HepG2 (cell line): ENCODE results near the gene GPR162. TPM values are rescaled to one million over a fixed set of nuclear protein-coding genes. Genes with fewer than 3 reads are reported as not detected.

Experiments used
- ARHGAP35 ChIP-seq: sonication (generic); formaldehyde crosslinking; IDR thresholded peaks from 2 replicates; pipeline ENCODE4 v1.9.0; 2022; ENCODE audit warnings: mild to moderate bottlenecking, inconsistent platforms, moderate library complexity, missing genetic modification reagents, borderline replicate concordance
- BCLAF1 ChIP-seq: fragments of 450-650 bp; IDR thresholded peaks from 2 replicates; pipeline ENCODE4 v1.6.1; 2017; ENCODE audit warnings: mild to moderate bottlenecking
- CENPT ChIP-seq: sonication (generic); formaldehyde crosslinking; IDR thresholded peaks from 2 replicates; pipeline ENCODE4 v1.8.0; 2022; ENCODE audit warnings: low read depth, mild to moderate bottlenecking, moderate library complexity, missing genetic modification reagents
- ETV6 ChIP-seq: sonication (generic); formaldehyde crosslinking; conservative IDR thresholded peaks from 2 replicates; pipeline ENCODE4 v1.4.0; 2020; ENCODE audit warnings: missing genetic modification reagents
- FOXK2 ChIP-seq: fragments of 450-650 bp; IDR thresholded peaks from 2 replicates; pipeline ENCODE4 v1.6.1; 2016
- IRF1 ChIP-seq: sonication (generic); formaldehyde crosslinking; IDR thresholded peaks from 2 replicates; pipeline ENCODE4 v1.4.0; 2020; ENCODE audit warnings: low read depth, mild to moderate bottlenecking, missing genetic modification reagents
- KDM4B ChIP-seq: sonication (generic); formaldehyde crosslinking; IDR thresholded peaks from 2 replicates; pipeline ENCODE4 v1.4.0; 2020; ENCODE audit warnings: missing genetic modification reagents
- KLF16 ChIP-seq, 2 experiments: sonication (generic) in 1 of 2; formaldehyde crosslinking in 1 of 2; IDR thresholded peaks; 2 replicates each; pipeline versions ENCODE4 v1.6.1 to v1.8.0; 2016 to 2023; ENCODE audit warnings: missing genetic modification reagents in 2 of 2, missing compliant biosample characterization in 1 of 2
- MAFF ChIP-seq: IDR thresholded peaks from 2 replicates; pipeline ENCODE4 v1.6.1; 2011; ENCODE audit warnings: low read depth, low read length, improper control_type of control experiment
- MAFG ChIP-seq: sonication (generic); formaldehyde crosslinking; IDR thresholded peaks from 2 replicates; pipeline ENCODE4 v1.5.1; 2020; ENCODE audit warnings: mild to moderate bottlenecking, missing genetic modification reagents
- MIXL1 ChIP-seq: IDR thresholded peaks from 2 replicates; pipeline ENCODE4 v1.6.1; 2016
- PAXIP1 ChIP-seq: sonication (generic); formaldehyde crosslinking; conservative IDR thresholded peaks from 2 replicates; pipeline ENCODE4 v1.4.0; 2020; ENCODE audit warnings: mild to moderate bottlenecking, missing genetic modification reagents, moderate library complexity
- THAP11 ChIP-seq: IDR thresholded peaks from 2 replicates; pipeline ENCODE4 v1.6.1; 2016; ENCODE audit warnings: missing biosample characterization, missing genetic modification reagents
- ZBTB49 ChIP-seq: sonication (generic); formaldehyde crosslinking; IDR thresholded peaks from 2 replicates; pipeline ENCODE4 v1.4.0; 2020; ENCODE audit warnings: missing genetic modification reagents, borderline replicate concordance
- ZNF235 ChIP-seq: sonication (generic); formaldehyde crosslinking; IDR thresholded peaks from 2 replicates; pipeline ENCODE4 v1.8.1; 2023; ENCODE audit warnings: mild to moderate bottlenecking, missing genetic modification reagents, borderline replicate concordance
- ZNF567 ChIP-seq: sonication (generic); formaldehyde crosslinking; IDR thresholded peaks from 2 replicates; pipeline ENCODE4 v1.8.1; 2023; ENCODE audit warnings: mild to moderate bottlenecking, missing genetic modification reagents, borderline replicate concordance
- ZNF691 ChIP-seq: sonication (generic); formaldehyde crosslinking; IDR thresholded peaks from 2 replicates; pipeline ENCODE4 v1.4.0; 2020; ENCODE audit warnings: missing genetic modification reagents, low read depth, mild to moderate bottlenecking, borderline replicate concordance
- ZSCAN20 ChIP-seq: sonication (generic); formaldehyde crosslinking; IDR thresholded peaks from 2 replicates; pipeline ENCODE4 v1.4.0; 2020; ENCODE audit warnings: missing genetic modification reagents, mild to moderate bottlenecking, borderline replicate concordance
- ZSCAN30 ChIP-seq: sonication (generic); formaldehyde crosslinking; IDR thresholded peaks from 2 replicates; pipeline ENCODE4 v1.5.0; 2020; ENCODE audit warnings: mild to moderate bottlenecking, missing genetic modification reagents
- polyA plus RNA-seq, 8 experiments: library from polyadenylated mRNA; depleted of rRNA in 3 of 8; stranded (reverse) in 7 of 8; unstranded in 1 of 8; fragments of >200 nt; fragmentation: Illumina TruSeq in 4 of 8; extraction: Trizol in 4 of 8; gene quantifications; 2 replicates each; pipeline versions ENCODE4 v1.2.1 to v1.2.3, GENCODE V29; 2011 to 2016; ENCODE audit warnings: low read depth in 4 of 8, missing spikeins in 1 of 8, mixed read lengths in 1 of 8; ENCODE audit not compliant: insufficient read depth in 1 of 8
- total RNA-seq, 5 experiments: library from RNA; depleted of rRNA; stranded (reverse); fragments of >200 nt; fragmentation: Illumina TruSeq; extraction: Trizol; gene quantifications; 2 replicates each; pipeline ENCODE4 v1.2.3, GENCODE V29; 2016; ENCODE audit warnings: low read depth in 1 of 5

GPR162 gene
- total and polyA plus RNA-seq, 2 of the 13 experiments (the other 11 are each of a cell fraction or from before 2014, with no cell fraction given): 0.08 TPM; not detected in 1

- TF ChIP-seq BCLAF1 (no peak), KLF16 (CRISPR knock-in tag; IDR thresholded peaks at IDR 0.05) (0 out of 4 replicates have a peak, but pooled peaks of 1 of the 2 experiments have one; percentile 29), ETV6 (CRISPR knock-in tag) (no peak), ARHGAP35 (CRISPR knock-in tag) (no peak), MIXL1 (no peak), ZNF567 (CRISPR knock-in tag) (no peak), ZSCAN20 (no peak), FOXK2 (no peak), ZNF691 (CRISPR knock-in tag) (no peak; the same call in 1 of the 2 replicates), ZSCAN30 (CRISPR knock-in tag) (no peak), MAFG (no peak), THAP11 (CRISPR knock-in tag) (0 out of 2 replicates have a peak, but pooled peaks have one; percentile 15), KDM4B (no peak; the same call in 1 of the 2 replicates), ZBTB49 (CRISPR knock-in tag) (peak; percentile 46; the same call in 1 of the 2 replicates), MAFF (no peak), IRF1 (CRISPR knock-in tag) (no peak), CENPT (CRISPR knock-in tag) (no peak), PAXIP1 (CRISPR knock-in tag) (no peak), ZNF235 (CRISPR knock-in tag) (peak; percentile 94; the same call in 1 of the 2 replicates)
Measured at GRCh38 chr12:6828781-6829535, 7.3 kb downstream of the GPR162 start (continued).
